H1 (cell line): Measurements from ENCODE around the gene GRM8. TPM values are rescaled to one million over a fixed set of nuclear protein-coding genes. Genes with fewer than 3 reads are reported as not detected.

Experiments used
- CTCF ChIA-PET: fragments of 300-600 bp; sonication (Branson Sonifier 250); formaldehyde crosslinking; loops from one replicate; lab custom pipeline; 2021; ENCODE audit not compliant: partially characterized antibody; lab: Charles Lee
- POLR2A ChIA-PET: fragments of 300-600 bp; sonication (Branson Sonifier 250); formaldehyde crosslinking; loops from one replicate; lab custom pipeline; 2021; ENCODE audit warnings: inconsistent platforms; ENCODE audit not compliant: partially characterized antibody; lab: Charles Lee
- DNase-seq, 2 experiments: peaks; one replicate each; pipeline versions ENCODE4 v3.0.0 to v3.0.0-alpha.2; 2010 to 2022; ENCODE audit warnings: low spot score in 2 of 2, low read depth in 1 of 2, mixed read lengths in 1 of 2
- FAIRE-seq: peaks from 2 replicates; lab custom pipeline; 2011; peaks lifted over from hg19 to GRCh38; lab: Jason Lieb, UNC
- H2AFZ ChIP-seq: 2 replicates; pipeline ENCODE4 v1.8.1; 2012; ENCODE audit warnings: low read length, inconsistent platforms
- H2AK5ac ChIP-seq: 2 replicates; pipeline ENCODE4 v1.6.1; 2013; ENCODE audit warnings: low read depth, low read length
- H2BK120ac ChIP-seq: replicated peaks from 2 replicates; pipeline ENCODE3; 2013; ENCODE audit warnings: low read depth, low read length, inconsistent platforms
- H2BK12ac ChIP-seq: 2 replicates; pipeline ENCODE4 v1.6.1; 2013; ENCODE audit warnings: low read depth, low read length
- H2BK15ac ChIP-seq: 2 replicates; pipeline ENCODE4 v1.6.1; 2013; ENCODE audit warnings: low read length
- H2BK20ac ChIP-seq: 2 replicates; pipeline ENCODE4 v1.6.1; 2013; ENCODE audit warnings: low read length
- H2BK5ac ChIP-seq: 2 replicates; pipeline ENCODE4 v1.6.1; 2013; ENCODE audit warnings: low read depth, low read length
- H3K14ac ChIP-seq: 2 replicates; pipeline ENCODE4 v1.6.1; 2013; ENCODE audit warnings: inconsistent platforms; ENCODE audit not compliant: insufficient read length
- H3K18ac ChIP-seq: 2 replicates; pipeline ENCODE4 v1.6.1; 2013; ENCODE audit warnings: low read length; ENCODE audit errors: extremely low read depth
- H3K23ac ChIP-seq: 2 replicates; pipeline ENCODE4 v1.6.1; 2013; ENCODE audit warnings: inconsistent platforms; ENCODE audit not compliant: insufficient read length
- H3K23me2 ChIP-seq: 2 replicates; pipeline ENCODE4 v1.6.1; 2013; ENCODE audit warnings: low read depth, low read length
- H3K27ac ChIP-seq: 2 replicates; pipeline ENCODE4 v1.6.1; 2011; ENCODE audit warnings: low read depth, low read length, inconsistent platforms
- H3K27me3 ChIP-seq, 4 experiments: replicated peaks in 1 of 4; 1 replicate in 1 of 4; 2 replicates in 3 of 4; pipeline versions ENCODE4 v1.6.1 to v1.8.1; 2011 to 2013; ENCODE audit warnings: low read length in 3 of 4, mild to moderate bottlenecking in 3 of 4, inconsistent platforms in 2 of 4, mixed read lengths in 2 of 4, moderate library complexity in 1 of 4; ENCODE audit not compliant: control insufficient read depth in 3 of 4, insufficient read depth in 3 of 4; ENCODE audit errors: extremely low read depth in 1 of 4
- H3K36me3 ChIP-seq, 4 experiments: 2 replicates each; pipeline versions ENCODE4 v1.6.1 to v1.8.1; 2011 to 2013; ENCODE audit warnings: mild to moderate bottlenecking in 4 of 4, low read length in 3 of 4, moderate library complexity in 2 of 4, control low read depth in 1 of 4, inconsistent platforms in 1 of 4; ENCODE audit not compliant: insufficient read depth in 4 of 4, control insufficient read depth in 2 of 4
- H3K4ac ChIP-seq: replicated peaks from 2 replicates; pipeline ENCODE3; 2013; ENCODE audit warnings: low read length, low read depth, mixed read lengths, inconsistent platforms; ENCODE audit not compliant: insufficient read length
- H3K4me1 ChIP-seq, 4 experiments: replicated peaks in 1 of 4; 1 replicate in 1 of 4; 2 replicates in 3 of 4; pipeline versions ENCODE4 v1.6.1 to v1.8.1; 2011 to 2013; ENCODE audit warnings: low read length in 3 of 4, inconsistent platforms in 2 of 4, mixed read lengths in 1 of 4; ENCODE audit not compliant: insufficient read depth in 4 of 4, control insufficient read depth in 3 of 4
- H3K4me2 ChIP-seq, 2 experiments: 2 replicates each; pipeline versions ENCODE4 v1.6.1 to v1.8.1; 2011 to 2013; ENCODE audit warnings: low read depth in 2 of 2, low read length in 2 of 2, control low read depth in 1 of 2, inconsistent platforms in 1 of 2, mild to moderate bottlenecking in 1 of 2; ENCODE audit not compliant: insufficient read depth in 1 of 2
- H3K4me3 ChIP-seq, 4 experiments: fragments of 200-600, 300-600 bp in 1 of 4; sonication (generic), shearing (Covaris generic), sonication (Bioruptor Twin) in 1 of 4; 2 replicates each; pipeline versions ENCODE4 v1.5.1 to v1.8.1; 2011 to 2016; ENCODE audit warnings: low read length in 4 of 4, low read depth in 3 of 4, control low read depth in 2 of 4, inconsistent platforms in 2 of 4, mild to moderate bottlenecking in 2 of 4, mixed read lengths in 1 of 4, moderate library complexity in 1 of 4; ENCODE audit not compliant: insufficient read depth in 2 of 4; ENCODE audit errors: extremely low read depth in 1 of 4
- H3K56ac ChIP-seq: replicated peaks from 2 replicates; pipeline ENCODE3; 2013; ENCODE audit warnings: low read depth, mild to moderate bottlenecking, mixed read lengths, low read length, inconsistent platforms; ENCODE audit not compliant: insufficient read length
- H3K79me1 ChIP-seq: 2 replicates; pipeline ENCODE4 v1.6.1; 2013; ENCODE audit warnings: low read depth, low read length, control low read depth
- H3K79me2 ChIP-seq, 2 experiments: 2 replicates each; pipeline versions ENCODE4 v1.6.1 to v1.8.1; 2012 to 2013; ENCODE audit warnings: low read length in 2 of 2, mild to moderate bottlenecking in 2 of 2, inconsistent platforms in 1 of 2; ENCODE audit not compliant: insufficient read depth in 2 of 2, control insufficient read depth in 1 of 2
- H3K9ac ChIP-seq, 4 experiments: replicated peaks in 1 of 4; 1 replicate in 1 of 4; 2 replicates in 3 of 4; pipeline versions ENCODE4 v1.6.1 to v1.8.1; 2011 to 2013; ENCODE audit warnings: low read depth in 3 of 4, low read length in 3 of 4, control low read depth in 2 of 4, mild to moderate bottlenecking in 2 of 4, moderate library complexity in 2 of 4, inconsistent platforms in 1 of 4; ENCODE audit errors: extremely low read depth in 1 of 4
- H3K9me3 ChIP-seq, 2 experiments: 2 replicates each; pipeline versions ENCODE4 v1.6.1 to v1.8.1; 2012 to 2013; ENCODE audit warnings: mild to moderate bottlenecking in 2 of 2, moderate library complexity in 2 of 2, control low read depth in 1 of 2, inconsistent platforms in 1 of 2, low read depth in 1 of 2, low read length in 1 of 2, mixed read lengths in 1 of 2; ENCODE audit not compliant: insufficient read depth in 2 of 2
- H4K20me1 ChIP-seq, 2 experiments: replicated peaks in 1 of 2; 2 replicates each; pipeline versions ENCODE3 to v1.8.1; 2011 to 2013; ENCODE audit warnings: inconsistent platforms in 2 of 2, low read length in 2 of 2, mild to moderate bottlenecking in 1 of 2; ENCODE audit not compliant: insufficient read depth in 2 of 2, control insufficient read depth in 1 of 2
- H4K5ac ChIP-seq: 2 replicates; pipeline ENCODE4 v1.6.1; 2013; ENCODE audit warnings: low read length, low read depth, mixed read lengths, inconsistent platforms; ENCODE audit not compliant: insufficient read length
- H4K8ac ChIP-seq: 2 replicates; pipeline ENCODE4 v1.8.0; 2013; ENCODE audit warnings: mild to moderate bottlenecking, moderate library complexity, low read length, inconsistent platforms; ENCODE audit not compliant: insufficient read depth; ENCODE audit errors: extremely low read depth
- H4K91ac ChIP-seq: replicated peaks from 2 replicates; pipeline ENCODE3; 2013; ENCODE audit warnings: low read length, mixed read lengths, inconsistent platforms; ENCODE audit not compliant: insufficient read length
- RBBP5 ChIP-seq: IDR thresholded peaks from 2 replicates; pipeline ENCODE4 v1.7.1; 2012; ENCODE audit warnings: low read depth, mild to moderate bottlenecking, inconsistent platforms, low read length, moderate library complexity, borderline replicate concordance
- TBP ChIP-seq: IDR thresholded peaks from 2 replicates; pipeline ENCODE4 v1.6.1; 2011; ENCODE audit warnings: low read depth, low read length, improper control_type of control experiment
- WGBS, 2 experiments: shearing (Covaris generic) in 1 of 2; methylation state at CpG; one replicate each; pipeline versions ENCODE4 v1.1.6 to v1.1.7; 2013 to 2015; ENCODE audit warnings: low lambda C conversion rate in 2 of 2, mixed read lengths in 2 of 2, inconsistent platforms in 1 of 2, low coverage in 1 of 2, missing lambda C conversion rate in 1 of 2; ENCODE audit not compliant: insufficient replicate concordance in 2 of 2, insufficient coverage in 1 of 2, insufficient read length in 1 of 2; ENCODE audit errors: extremely low coverage in 1 of 2, missing lambda C conversion rate in 1 of 2; 5-methylcytosine and 5-hydroxymethylcytosine counted together
- polyA plus RNA-seq, 7 experiments: library from polyadenylated mRNA; depleted of rRNA in 3 of 7; stranded (reverse) in 5 of 7; unstranded in 2 of 7; fragments of >200 nt in 5 of 7; fragments of 200-250 nt in 2 of 7; gene quantifications; 1 replicate in 5 of 7; 2 replicates in 1 of 7; 4 replicates in 1 of 7; pipeline versions ENCODE4 v1.2.1 to v1.2.3, GENCODE V29; 2011 to 2013; ENCODE audit warnings: missing spikeins in 2 of 7, mixed read lengths in 2 of 7
- total RNA-seq: library from RNA; stranded (reverse); fragmentation: NEBNext Ultra II Directional; extraction: Animal tissue kit (Norgen Biotek cat#: 25700); gene quantifications from 2 replicates; pipeline ENCODE4 v1.2.1, GENCODE V29; 2021

Gene GRM8
- total and polyA plus RNA-seq, 2 of the 8 experiments (the other 6 are each of a cell fraction or from before 2014, with no cell fraction given), result 2.6 to 2.8 TPM

GRCh38 chr7:126656165-126656564, 596.6 kb downstream of the GRM8 start:
- Histone ChIP-seq H3K4me1 (peaks cover 0 to 5% (median 3%) of the 10 kb centered on the region in 4 experiments; a peak in 3 of 7 replicates), H2AFZ (no peak overlapping the region; the same call in 1 of the 2 replicates), H3K79me1 (no peaks in the 10 kb centered on the region), H3K4me3 (no peak overlapping the region), H3K56ac (no peak overlapping the region), H4K8ac (no peak overlapping the region), H3K4me2 (no peak overlapping the region), H3K23ac (no peak overlapping the region), H4K5ac (no peak overlapping the region), H2AK5ac (no peak overlapping the region), H2BK12ac (no peak overlapping the region), H2BK15ac (no peak overlapping the region), H3K9ac (no peak overlapping the region), H4K91ac (no peak overlapping the region), H3K23me2 (no peaks in the 10 kb centered on the region), H3K36me3 (no peaks in the 10 kb centered on the region), H3K18ac (no peak overlapping the region), H2BK5ac (no peak overlapping the region), H2BK120ac (no peak overlapping the region), H2BK20ac (no peak overlapping the region), H3K4ac (no peak overlapping the region), H3K9me3 (no peaks in the 10 kb centered on the region), H3K14ac (no peak overlapping the region), H3K27ac (no peak overlapping the region), H3K27me3 (no peaks in the 10 kb centered on the region), H3K79me2 (no peaks in the 10 kb centered on the region), H4K20me1 (no peaks in the 10 kb centered on the region)
- CTCF ChIA-PET, result interaction anchor here (2.3 kb wide), 1 partner anchor 48 kb away, joined by 6 read pairs; no protein-coding TSS in a partner anchor
- TF ChIP-seq RBBP5 (no peak), TBP (peak; percentile 49; the same call in 1 of the 2 replicates)
- DNase-seq (peak; percentile 21 to 45), FAIRE-seq (peak; percentile 79)
- 74% methylated on average over 6 of the region's 6 CpGs; no CpG with 5 or more reads in 1 of the 2 experiments for WGBS, 2 experiments
- POLR2A ChIA-PET, result no interaction called here
